Left lobe of liver (tissue), 2 donors: ENCODE measurements around the gene LIPA. TPM values are rescaled to one million over a fixed set of nuclear protein-coding genes. Genes with fewer than 3 reads are reported as not detected.

Experiments used
- ATAC-seq: fragments of 200-7000 bp; cut with Tn5 transposase; one replicate; pipeline ENCODE4 v1.9.1; 2020; ENCODE audit warnings: mild to moderate bottlenecking, moderate library complexity
- DNase-seq: peaks from one replicate; pipeline ENCODE4 v3.0.0-alpha.2; 2020; ENCODE audit warnings: low spot score
- total RNA-seq: library from RNA; stranded (reverse); gene quantifications from one replicate; pipeline ENCODE4 v1.2.1, GENCODE V29; 2021
- donor health status: DM: no; HTN: no; CAD: no; lungs with moderate emphysema.
- donor health status: DM: no; HTN: yes; CAD: no.

Gene LIPA
- total RNA-seq, 1 donor from 2014 or later, result 53.8 TPM

DNA sequence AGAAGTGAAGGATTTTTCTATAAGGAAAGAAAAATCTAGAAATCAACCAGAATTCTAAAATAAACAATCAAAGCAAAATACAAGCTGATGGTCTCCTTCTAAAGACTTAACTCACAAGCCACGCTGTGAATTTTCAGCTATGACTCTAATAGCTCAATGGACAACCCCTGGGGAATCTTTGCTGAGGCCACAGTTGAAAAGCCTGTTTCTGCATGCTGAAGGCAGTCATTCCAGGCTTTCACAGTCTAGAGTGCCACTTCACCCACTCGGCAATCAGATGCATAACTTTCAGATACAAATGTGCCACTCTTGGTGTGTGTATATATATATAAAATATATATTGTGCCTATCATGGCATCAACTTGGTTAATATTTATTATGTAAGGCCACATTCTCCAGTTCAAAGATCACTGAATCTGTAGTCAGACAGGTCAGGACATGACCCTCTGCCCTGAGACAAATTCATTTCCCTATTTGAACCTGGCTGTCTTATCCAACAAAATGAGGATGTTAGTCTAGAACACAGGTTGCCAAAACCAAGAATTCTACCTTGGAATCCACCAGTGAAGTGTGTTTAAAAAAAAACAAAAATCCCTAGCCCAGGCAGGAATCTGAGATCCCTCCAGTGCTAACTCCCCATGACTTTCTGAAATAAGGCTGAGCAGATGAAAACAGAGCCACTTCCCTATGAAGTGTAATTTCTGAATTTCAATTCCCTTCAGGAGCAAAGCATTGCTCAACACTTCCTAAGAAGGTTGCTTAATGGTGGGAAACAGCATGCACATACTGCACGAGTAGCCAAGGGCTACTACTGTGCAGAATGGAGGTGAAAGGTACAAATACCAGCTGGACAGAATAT, 9.9 kb downstream of the LIPA start:
- ATAC-seq (peak; percentile 79), DNase-seq (no peak)

DNA sequence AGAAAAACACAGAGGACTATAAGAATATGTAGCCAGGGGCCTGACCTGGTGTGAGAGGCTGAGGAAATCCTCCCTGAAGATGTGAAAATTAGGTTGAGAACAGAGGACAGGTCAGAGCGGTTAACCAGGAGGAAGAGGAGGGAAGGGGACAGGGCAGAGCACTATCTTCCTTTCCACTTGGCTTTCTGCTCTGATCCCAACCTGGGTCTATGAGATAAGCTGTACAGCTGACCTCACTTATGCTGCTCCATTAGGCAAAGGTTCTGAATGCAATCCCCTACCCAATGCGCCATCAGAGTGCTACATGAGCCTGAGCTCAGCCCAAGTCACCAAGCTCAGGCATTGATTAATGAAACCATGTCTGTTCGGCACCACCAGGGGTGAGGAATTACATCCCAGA, 10.5 kb downstream of the LIPA start:
- DNase-seq (no peak), ATAC-seq (no peak)

- no peak for DNase-seq
- ATAC-seq, result no peak
Observed at GRCh38 chr10:89240519-89240918, 11.1 kb downstream of the LIPA start.

DNA sequence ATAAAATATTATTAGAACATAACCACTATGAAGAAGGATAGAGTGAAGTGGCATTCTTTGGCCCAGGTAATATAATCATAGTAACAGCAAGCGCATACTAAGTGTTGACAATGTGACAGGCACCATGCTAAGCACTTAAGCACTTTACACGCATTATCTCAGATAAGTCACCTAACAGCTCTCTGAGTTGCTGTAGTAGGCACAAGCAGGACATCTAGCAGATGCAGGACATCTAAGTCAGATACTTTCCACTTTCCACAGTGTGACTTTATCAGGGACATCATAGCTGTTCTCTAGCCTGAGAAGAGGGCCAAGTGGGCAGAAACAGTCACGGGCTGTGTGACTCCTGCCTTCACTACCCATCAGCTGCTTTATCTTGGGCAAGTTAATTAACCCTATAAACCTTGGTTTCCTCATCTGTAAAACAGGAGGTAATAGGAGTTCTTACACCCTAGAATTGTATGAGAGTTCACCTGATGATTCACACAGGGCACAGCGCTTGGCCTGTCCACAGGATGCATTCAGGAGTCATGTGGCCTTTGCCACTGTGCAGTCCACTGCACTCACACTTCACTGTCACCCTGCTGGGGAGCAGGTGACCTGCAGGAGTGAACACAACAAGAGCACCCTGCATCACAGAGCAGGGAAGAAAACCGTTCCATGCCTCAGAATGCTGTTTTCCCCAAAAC, 12.5 kb downstream of the LIPA start:
- ATAC-seq (no peak), DNase-seq (no peak)

- DNase-seq (no peak), ATAC-seq (no peak)
Observed at GRCh38 chr10:89237849-89238248, 13.7 kb downstream of the LIPA start.

- no peak for DNase-seq
- no peak for ATAC-seq
Observed at GRCh38 chr10:89236226-89236797, 15.3 kb downstream of the LIPA start.

- ATAC-seq, result peak; percentile 67
- DNase-seq, result no peak
Observed at GRCh38 chr10:89235073-89235798, 16.3 kb downstream of the LIPA start.

DNA sequence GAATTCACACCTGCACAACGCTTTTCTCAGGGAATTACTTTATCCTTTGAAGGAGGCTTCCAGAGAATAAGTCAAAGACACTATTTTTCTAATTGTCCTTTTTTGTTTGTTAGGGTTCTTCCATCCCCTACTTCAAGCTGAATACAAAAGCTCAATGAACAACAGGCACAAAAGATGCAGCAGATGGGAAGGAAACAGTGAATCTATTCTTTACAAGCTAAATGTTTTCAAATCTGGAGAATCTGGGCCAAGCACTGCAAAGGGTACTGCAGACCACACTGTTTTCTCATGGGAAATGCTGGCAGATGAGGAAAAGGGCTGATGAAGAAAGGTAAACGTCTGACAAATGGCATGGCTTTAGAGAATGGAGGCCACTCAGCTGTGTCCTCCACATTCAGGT, 18.5 kb downstream of the LIPA start:
- no peak for DNase-seq
- ATAC-seq, result no peak

GRCh38 chr10:89228962-89229361, 22.6 kb downstream of the LIPA start:
- no peak for DNase-seq
- ATAC-seq, result no peak

GRCh38 chr10:89228146-89228545, 23.4 kb downstream of the LIPA start:
- ATAC-seq (no peak), DNase-seq (no peak)

DNA sequence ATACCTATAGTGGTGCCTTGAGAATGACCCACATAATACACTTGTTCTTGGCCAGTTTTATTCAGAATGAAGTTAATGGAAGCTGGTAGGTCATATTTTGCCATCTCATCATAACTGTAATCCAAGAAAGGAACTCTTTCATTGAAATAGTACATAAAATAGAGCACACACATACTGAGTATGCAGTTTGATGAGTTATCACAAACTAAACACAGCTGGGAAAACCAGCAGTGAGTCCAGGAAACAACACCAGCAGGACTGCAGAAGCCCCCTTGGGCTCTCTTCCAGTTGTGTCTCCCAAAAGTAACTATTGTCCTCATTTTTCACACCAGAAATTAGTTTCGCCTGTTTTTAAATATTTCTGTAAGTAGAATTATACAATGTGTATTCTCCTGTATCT, 24.7 kb downstream of the LIPA start:
- DNase-seq (no peak), ATAC-seq (no peak)

GRCh38 chr10:89224739-89225443, 26.7 kb downstream of the LIPA start:
- DNase-seq (no peak), ATAC-seq (peak; percentile 29)

- DNase-seq (no peak), ATAC-seq (no peak)
Observed at GRCh38 chr10:89221919-89222318, 29.7 kb downstream of the LIPA start.

- ATAC-seq (peak; percentile 92), DNase-seq (peak; percentile 91)
Observed at GRCh38 chr10:89219513-89220218, 31.9 kb downstream of the LIPA start.

GRCh38 chr10:89217057-89217990, 34.3 kb downstream of the LIPA start:
- no peak for DNase-seq
- peak; percentile 22 for ATAC-seq

- ATAC-seq (no peak), DNase-seq (no peak)
Observed at GRCh38 chr10:89216056-89216455, 35.5 kb downstream of the LIPA start.

GRCh38 chr10:89215511-89215910, 36.1 kb downstream of the LIPA start:
- DNase-seq, result no peak
- no peak for ATAC-seq

DNA sequence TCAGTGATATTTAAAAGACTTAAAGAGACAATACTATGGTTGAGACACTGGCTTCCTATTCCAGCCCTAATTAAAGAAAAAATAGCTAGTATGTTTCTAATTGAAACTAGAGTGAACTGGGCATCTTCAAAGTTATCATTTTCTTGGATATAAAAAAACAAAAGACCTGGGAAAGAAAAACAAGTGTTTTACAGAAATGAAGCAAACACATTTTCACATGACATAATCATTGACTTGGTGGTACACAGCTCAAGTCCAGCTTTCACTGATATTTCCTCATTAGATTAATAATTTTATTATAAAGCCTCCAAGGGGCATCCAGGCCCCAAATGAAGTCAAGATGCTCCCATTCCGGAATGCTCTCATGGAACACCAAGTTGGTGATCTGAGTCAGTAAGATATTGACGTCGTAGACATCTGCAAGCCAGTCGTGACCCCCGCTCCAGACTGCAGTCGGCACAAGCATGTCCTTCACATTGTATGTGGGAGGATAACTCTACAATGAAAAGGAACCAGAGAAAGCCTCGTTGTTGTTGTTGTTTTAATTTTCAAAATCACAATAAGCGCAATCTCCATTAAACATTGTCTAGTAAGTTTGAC, 36.9 kb downstream of the LIPA start:
- ATAC-seq, result no peak
- DNase-seq, result no peak
